Measurements from ENCODE around the gene RALGAPA2.

RALGAPA2 gene

DNA sequence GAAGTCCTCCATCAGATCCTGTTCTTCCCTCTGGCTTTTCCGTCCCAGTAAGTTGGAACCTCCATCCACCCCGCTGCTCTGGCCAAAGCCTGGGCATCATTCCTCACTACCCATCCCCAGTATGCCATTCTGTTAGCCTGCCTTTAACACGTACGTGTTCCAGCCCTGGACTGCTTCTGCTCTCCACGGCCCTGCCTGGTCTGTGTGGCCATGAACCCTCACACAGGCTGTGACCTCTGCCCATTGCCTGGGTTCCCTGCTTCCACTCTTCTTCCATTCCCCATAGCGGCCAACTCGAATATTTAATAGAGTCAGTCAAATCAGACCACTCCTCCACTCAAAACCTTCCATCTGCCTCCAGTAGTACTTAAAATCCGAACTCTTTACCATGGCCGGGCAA is 29.4 kb downstream of the RALGAPA2 start:
- DNase-seq = no peak

DNA sequence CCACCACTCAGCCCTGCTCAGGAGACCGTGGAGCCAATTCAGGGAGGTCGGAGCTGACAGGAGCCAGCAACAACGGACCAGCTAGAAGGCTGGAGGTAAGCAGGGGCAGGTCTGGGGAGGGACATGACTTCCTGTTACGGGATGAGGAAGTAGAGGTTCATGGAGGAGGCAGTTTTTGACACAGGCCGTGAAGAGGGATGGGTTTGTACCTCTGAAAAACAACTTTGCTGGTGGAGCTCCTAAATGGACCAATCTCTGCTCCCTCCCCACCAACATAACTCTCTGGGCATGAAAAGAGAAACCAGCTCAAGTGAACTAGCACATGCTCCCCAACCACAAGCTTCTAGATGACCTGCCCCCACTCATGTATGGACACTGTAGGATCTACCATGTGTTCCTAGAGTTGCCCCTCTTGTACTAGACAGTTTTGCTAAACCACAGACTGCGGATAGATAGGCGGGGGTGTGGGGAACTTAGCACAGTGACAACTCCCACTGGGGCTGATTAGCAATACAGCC is 31.4 kb downstream of the RALGAPA2 start:
- no peak for DNase-seq

GRCh38 chr20:20679316-20679715 is 33.1 kb downstream of the RALGAPA2 start:
- DNase-seq = no peak

DNA sequence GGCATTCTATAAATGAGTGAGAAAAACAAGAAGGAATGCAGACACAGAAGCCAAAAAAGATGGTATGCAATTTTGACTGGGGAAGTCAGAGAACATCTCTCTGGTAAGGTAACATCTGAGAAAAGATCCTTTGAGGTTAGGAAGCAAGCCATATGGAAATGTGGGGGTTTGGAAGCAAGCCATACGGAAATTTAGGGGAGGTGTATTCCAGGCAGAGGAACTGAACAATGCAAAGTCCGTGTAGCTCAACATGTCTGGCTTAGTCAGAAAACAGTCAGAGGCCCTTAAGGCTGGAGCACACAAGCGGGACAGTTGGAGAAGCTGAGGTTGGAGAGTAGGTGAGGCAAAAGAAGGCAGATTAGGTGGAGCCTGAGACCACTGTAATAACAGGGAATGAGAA is 35.3 kb downstream of the RALGAPA2 start:
- no peak for DNase-seq

- DNase-seq = no peak
Observed at GRCh38 chr20:20668639-20669038, 43.8 kb downstream of the RALGAPA2 start.

DNA sequence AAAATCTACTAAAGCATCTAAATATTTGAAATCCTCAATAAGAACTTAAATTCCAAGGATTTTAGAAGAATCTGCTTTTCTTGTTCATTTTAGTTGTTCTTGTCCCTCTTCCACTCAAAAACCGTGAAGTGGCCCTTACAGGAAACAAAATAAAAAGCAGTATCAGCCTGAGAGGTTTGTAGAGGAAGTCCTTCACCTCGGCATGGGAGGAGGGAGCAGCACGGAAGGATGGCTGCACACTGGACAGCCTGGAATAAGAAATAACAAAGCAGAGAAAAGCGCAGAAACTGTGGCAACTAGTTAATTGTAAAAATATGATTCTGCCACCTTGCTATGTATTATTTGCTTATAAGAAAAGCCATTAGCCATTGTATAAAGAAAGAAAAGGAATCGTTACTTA is 46.1 kb downstream of the RALGAPA2 start:
- no peak for DNase-seq

DNA sequence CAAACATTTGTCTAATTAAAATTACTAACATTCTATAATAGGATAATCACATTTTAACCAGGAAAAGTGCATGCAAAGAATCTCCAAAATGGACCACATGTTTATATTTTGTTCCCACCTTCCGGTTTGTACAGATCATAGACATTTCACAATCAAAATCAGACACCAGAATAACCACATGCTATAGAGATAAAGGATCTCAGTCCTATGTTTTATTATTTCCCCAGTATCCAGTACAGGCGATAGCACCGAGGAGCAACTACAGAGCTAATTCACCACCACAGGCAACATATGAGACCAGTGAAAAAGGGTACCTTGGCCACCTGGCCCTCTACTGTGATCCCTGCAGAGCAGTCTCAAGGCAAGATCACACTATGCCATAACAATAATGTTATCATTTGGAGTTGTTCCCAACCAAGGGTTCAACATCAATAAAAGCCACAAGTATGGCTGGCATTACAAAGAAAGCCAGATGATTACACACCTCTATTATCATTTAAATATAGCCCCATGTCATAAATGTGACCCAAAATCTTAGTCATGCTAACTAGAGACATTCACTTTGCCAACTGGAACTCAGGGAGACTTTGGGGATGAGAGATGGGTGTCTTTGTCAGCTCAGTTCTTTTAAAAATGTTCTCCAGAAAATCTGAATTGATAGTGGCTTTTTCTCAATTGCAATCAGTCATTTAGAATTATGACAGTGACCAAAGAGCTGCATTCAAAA is 46.7 kb downstream of the RALGAPA2 start:
- DNase-seq = no peak

DNA sequence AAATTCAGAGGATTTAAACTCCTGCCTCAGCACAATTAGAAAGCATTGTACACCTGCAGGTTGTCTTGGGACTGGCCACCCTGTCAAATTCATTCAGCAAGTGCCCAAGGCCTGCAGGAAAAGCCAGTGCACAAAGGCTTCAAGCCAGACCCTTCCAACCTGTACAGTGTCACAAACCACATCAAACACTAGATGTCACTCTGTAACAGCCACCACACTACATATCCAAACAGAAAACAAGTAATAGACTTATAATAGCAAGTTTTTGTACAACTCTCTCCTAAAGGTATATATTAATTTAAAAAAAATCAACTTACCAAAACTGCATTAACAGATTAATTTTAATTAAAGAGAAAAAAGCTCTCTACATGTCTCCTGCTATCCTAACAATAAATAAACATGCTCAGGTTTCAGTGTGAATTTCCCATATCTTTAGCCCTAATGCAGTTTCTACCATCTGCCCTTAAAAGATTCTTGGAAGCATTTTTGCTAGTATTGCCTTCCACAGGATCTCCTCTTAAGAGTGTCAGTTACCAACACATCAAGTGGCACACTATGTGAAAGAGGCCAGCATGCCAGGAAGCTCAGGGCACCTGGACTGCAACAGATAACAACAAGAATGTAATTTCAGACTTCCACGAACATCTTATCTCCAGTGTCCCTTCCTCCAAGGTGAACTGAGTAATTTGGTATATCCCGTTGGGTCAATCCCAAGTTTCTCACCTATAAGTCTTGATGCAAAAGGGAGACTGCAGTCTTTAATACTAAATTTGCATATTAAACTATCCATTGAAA is 47.5 kb downstream of the RALGAPA2 start:
- DNase-seq = no peak

GRCh38 chr20:20663841-20664240 is 48.6 kb downstream of the RALGAPA2 start:
- DNase-seq = no peak

- DNase-seq = no peak
Observed at GRCh38 chr20:20658871-20659431, 53.5 kb downstream of the RALGAPA2 start.

DNA sequence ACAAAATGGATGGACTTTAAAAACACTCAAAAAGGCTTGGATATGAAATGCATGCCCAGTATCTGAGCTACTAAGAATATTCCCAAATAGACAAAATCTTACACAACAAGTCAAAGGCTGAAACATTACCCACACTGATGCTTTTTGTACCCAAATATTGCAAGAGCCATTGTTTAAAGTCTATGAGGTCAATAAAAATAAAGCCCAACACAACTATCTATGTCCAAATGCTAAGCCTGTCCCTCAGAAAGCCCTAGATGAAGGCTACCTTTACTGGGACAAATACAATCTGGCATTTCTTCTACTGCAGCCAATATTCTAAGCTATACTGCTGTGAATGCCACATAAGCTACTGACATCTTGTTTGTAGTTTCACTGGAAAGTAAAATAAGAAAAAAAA is 54.3 kb downstream of the RALGAPA2 start:
- no peak for DNase-seq

DNA sequence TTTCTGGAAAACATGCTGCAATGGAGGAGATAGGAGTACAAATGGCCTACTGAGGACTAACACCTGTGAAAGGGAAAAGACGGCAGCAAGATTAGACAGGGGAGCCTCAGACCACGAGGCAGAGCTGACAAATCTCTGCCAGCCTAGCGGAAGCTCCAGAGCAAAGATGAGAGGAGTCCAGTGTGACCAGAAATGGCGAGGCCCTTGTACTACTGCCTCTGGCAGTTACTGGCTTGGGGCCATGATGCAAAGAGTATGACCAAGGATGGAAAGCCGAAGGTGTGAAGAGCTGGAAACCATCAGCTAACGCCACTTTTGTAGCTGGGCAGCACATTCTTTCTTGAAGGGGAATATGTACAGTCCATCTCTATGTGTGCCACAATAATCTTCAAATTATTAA is 55.4 kb downstream of the RALGAPA2 start:
- DNase-seq = no peak

DNA sequence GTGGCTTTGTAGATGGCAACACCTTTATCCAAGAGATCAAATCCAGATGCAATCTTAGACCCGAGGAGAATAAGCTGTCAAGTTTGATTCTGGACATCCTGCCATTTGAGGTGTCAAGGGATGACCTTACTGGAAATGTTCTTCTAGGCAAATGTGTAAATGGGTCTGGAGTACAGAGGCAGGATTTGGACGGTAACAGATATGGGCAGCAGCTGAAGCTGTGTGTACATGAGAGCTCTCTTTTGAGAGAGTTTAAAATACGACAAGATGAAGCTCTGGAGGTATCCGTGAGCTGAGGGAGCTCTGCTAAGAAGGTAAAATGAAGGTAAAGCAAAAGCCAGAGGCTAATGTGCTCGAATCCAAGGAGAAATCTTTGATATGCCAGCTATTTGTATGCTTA is 56.6 kb downstream of the RALGAPA2 start:
- no peak for DNase-seq

GRCh38 chr20:20649945-20650344 is 62.5 kb downstream of the RALGAPA2 start:
- DNase-seq = no peak

DNA sequence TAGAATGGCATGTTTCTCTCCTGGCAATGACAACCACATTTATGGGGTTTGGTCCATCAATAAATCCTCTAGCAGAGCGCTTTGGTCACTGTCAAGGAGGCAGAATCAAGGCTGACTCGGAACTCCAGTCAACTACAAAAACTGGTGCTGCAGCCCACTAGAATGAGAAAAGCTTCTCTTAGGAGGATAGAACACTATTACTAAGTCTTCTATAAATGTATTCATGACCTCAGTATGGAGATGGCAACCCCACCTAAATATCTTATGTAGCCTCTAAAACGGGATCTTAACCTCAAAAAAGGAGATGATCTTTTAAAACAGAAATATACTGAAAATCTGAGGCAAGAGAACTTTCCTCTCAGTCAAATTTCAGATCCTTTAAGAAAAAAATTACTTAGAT is 68.5 kb downstream of the RALGAPA2 start:
- no peak for DNase-seq

DNA sequence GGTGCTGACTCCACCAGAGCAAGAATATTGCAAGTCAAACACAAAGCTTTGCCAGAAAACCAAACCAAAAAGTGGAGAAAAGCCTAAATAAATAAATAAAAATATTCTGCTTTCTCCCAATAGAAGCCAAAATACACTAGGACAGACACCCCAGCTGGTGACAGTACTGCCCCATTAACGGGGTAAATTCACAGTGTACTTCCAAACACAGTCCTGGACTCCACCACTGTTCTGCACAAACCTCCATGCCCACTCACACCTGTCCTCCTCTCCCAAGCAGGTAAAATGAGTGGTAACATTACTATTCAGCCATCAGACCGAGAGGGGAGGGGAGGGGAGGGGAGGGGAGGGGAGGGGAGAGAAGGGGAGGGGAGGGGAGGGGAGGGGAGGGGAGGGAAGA is 70.7 kb downstream of the RALGAPA2 start:
- no peak for DNase-seq

GRCh38 chr20:20638878-20639277 is 73.6 kb downstream of the RALGAPA2 start:
- no peak for DNase-seq

- no peak for DNase-seq
Observed at GRCh38 chr20:20637998-20638725, 74.3 kb downstream of the RALGAPA2 start.

- no peak for DNase-seq
Observed at GRCh38 chr20:20635006-20635405, 77.4 kb downstream of the RALGAPA2 start.

GRCh38 chr20:20632644-20633043 is 79.8 kb downstream of the RALGAPA2 start:
- DNase-seq = no peak

DNA sequence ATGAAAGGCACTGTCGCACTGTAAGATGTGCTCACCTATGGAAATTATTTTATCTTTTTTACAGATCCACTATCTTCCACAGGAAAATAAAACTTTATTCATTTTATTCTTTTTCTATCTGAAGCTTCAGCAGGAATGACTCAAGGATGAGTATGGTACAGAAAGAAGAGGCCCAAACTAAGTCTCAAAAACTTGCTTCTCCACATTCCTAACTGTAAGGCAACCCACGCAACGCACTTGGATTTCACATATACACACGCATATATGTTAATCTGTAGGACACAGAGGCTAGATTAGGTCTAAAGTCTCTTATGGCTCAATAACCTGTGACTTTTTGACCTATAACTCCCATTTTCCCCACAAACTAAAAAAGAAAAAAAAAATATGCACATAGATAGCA is 81.9 kb downstream of the RALGAPA2 start:
- no peak for DNase-seq

DNA sequence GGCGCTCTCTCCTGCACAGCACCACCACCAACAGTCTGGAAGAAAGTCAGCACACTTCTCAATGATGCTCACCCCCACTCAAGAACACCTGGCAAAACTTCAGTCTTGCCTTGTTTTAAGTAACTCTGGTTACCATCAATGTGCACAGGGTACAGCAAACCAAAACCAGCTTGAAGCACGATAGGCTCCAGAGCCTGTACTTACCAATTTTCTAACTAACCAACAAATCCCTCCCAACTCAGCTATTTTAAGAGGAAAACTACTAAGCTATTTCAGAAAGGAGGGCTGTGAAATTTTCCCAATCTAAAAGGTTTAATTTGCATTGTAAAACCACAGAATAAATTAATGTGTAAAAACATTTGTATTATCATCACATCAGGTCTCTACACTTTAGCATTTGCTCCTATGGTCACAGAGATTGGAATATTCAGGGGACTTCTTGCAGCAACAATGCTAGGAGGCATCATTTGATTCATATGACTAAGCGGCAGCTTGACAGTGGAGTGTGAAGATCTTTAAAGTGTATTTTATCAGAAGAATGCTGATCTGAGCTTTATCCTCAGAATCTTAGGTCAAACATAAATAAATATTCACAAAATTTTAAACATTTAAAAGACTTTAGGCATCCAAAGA is 82.8 kb downstream of the RALGAPA2 start:
- no peak for DNase-seq

- DNase-seq = no peak
Observed at GRCh38 chr20:20628314-20628713, 84.1 kb downstream of the RALGAPA2 start.
